ENCODE measurements around the gene LENG9. TPM values are rescaled to one million over a fixed set of nuclear protein-coding genes. Genes with fewer than 3 reads are reported as not detected.
A peak's percentile ranks its signal among the peaks of the same experiment; 100 is the strongest.
"Not testable (repeated sequence)": the region's sequence is repeated elsewhere in the genome, so short reads cannot be mapped to it uniquely, and the experiment has no call there.

LENG9 gene
- total RNA-seq, 2 donors from 2014 or later, result 6.0 to 9.9 TPM

GRCh38 chr19:54451331-54451871 is 12.2 kb downstream of the LENG9 start:
- peak; percentile 56 for DNase-seq (ENCODE audit: low spot score)
- H3K27ac Mint-ChIP-seq, result peak overlapping the region; percentile 96 to 97
- peaks cover 49 to 52% of the 10 kb centered on the region in 2 donors for H3K4me1 Mint-ChIP-seq (ENCODE audit: low read depth in 2 of 2)
- peak overlapping the region; percentile 100 for H3K4me3 Mint-ChIP-seq
- H3K9me3 Mint-ChIP-seq, result no peaks in the 10 kb centered on the region
- peaks cover 27% of the 10 kb centered on the region for H3K36me3 Mint-ChIP-seq
- no peak for ATAC-seq
- H3K27me3 Mint-ChIP-seq, result no peaks in the 10 kb centered on the region

- peak in 1 of 2 donors; percentile 3 for ATAC-seq
- Mint-ChIP-seq H3K4me1 (ENCODE audit: low read depth in 2 of 2) (peaks cover 49 to 52% of the 10 kb centered on the region in 2 donors), H3K27ac (peak overlapping the region; percentile 96 to 97), H3K9me3 (no peaks in the 10 kb centered on the region), H3K4me3 (peak overlapping the region; percentile 100), H3K36me3 (peaks cover 27% of the 10 kb centered on the region), H3K27me3 (no peaks in the 10 kb centered on the region)
- no peak for DNase-seq (ENCODE audit: low spot score)
These were observed 13.9 kb downstream of the LENG9 start for GRCh38 chr19:54449701-54450069.

- ATAC-seq (peak; percentile 97), DNase-seq (ENCODE audit: low spot score) (peak; percentile 98)
- Mint-ChIP-seq H3K27ac (peak within 1 kb of the TSS; percentile 96 to 97), H3K9me3 (no peaks in the 10 kb centered on the region), H3K36me3 (peaks cover 27% of the 10 kb centered on the region), H3K27me3 (no peaks in the 10 kb centered on the region), H3K4me1 (ENCODE audit: low read depth in 2 of 2) (peaks cover 49 to 52% of the 10 kb centered on the region in 2 donors), H3K4me3 (peak within 1 kb of the TSS; percentile 100)
These were observed 14.5 kb downstream of the LENG9 start, which contains the start of gene LENG8 for GRCh38 chr19:54448774-54449700. Gene LENG8, plus strand, starts transcription at chr19:54449199. Its CDS starts 2,146 bp downstream, at chr19:54451345.

- H3K4me1 Mint-ChIP-seq (ENCODE audit: low read depth in 2 of 2), result peaks cover 46 to 50% of the 10 kb centered on the region in 2 donors
- ATAC-seq, result peak; percentile 3 to 14
- H3K27me3 Mint-ChIP-seq, result no peaks in the 10 kb centered on the region
- peak overlapping the region; percentile 100 for H3K4me3 Mint-ChIP-seq
- peak overlapping the region; percentile 96 to 97 for H3K27ac Mint-ChIP-seq
- peaks cover 28% of the 10 kb centered on the region for H3K36me3 Mint-ChIP-seq
- DNase-seq (ENCODE audit: low spot score), result peak; percentile 68
- H3K9me3 Mint-ChIP-seq, result no peaks in the 10 kb centered on the region
These were observed 15.4 kb downstream of the LENG9 start for GRCh38 chr19:54448040-54448773.

- not testable (repeated sequence) for H3K4me3 Mint-ChIP-seq; H3K9me3 Mint-ChIP-seq; ATAC-seq; H3K27me3 Mint-ChIP-seq; H3K27ac Mint-ChIP-seq; DNase-seq (ENCODE audit: low spot score)
- Mint-ChIP-seq H3K4me1 (ENCODE audit: low read depth in 2 of 2) (peaks cover 37 to 42% of the 10 kb centered on the region in 2 donors), H3K36me3 (peaks cover 33% of the 10 kb centered on the region)
These were observed 17.2 kb downstream of the LENG9 start for GRCh38 chr19:54446349-54446748.

GRCh38 chr19:54444737-54445136 is 18.8 kb downstream of the LENG9 start:
- DNase-seq (ENCODE audit: low spot score) (peak; percentile 0), ATAC-seq (no peak)
- peaks cover 21 to 26% of the 10 kb centered on the region in 2 donors for H3K4me1 Mint-ChIP-seq (ENCODE audit: low read depth in 2 of 2)
- peaks cover 17% of the 10 kb centered on the region for H3K36me3 Mint-ChIP-seq
- H3K27me3 Mint-ChIP-seq, result no peaks in the 10 kb centered on the region
- no peak overlapping the region for H3K27ac Mint-ChIP-seq
- no peak overlapping the region for H3K4me3 Mint-ChIP-seq
- no peaks in the 10 kb centered on the region for H3K9me3 Mint-ChIP-seq

- no peak overlapping the region for H3K4me3 Mint-ChIP-seq
- no peak overlapping the region for H3K27ac Mint-ChIP-seq
- H3K36me3 Mint-ChIP-seq, result peaks cover 12% of the 10 kb centered on the region
- ATAC-seq (no peak), DNase-seq (ENCODE audit: low spot score) (no peak)
- no peaks in the 10 kb centered on the region for H3K9me3 Mint-ChIP-seq
- peaks cover 0 to 5% of the 10 kb centered on the region in 2 donors for H3K4me1 Mint-ChIP-seq (ENCODE audit: low read depth in 2 of 2)
- H3K27me3 Mint-ChIP-seq, result no peaks in the 10 kb centered on the region
These were observed 22.9 kb downstream of the LENG9 start for GRCh38 chr19:54440641-54441040.

GRCh38 chr19:54439174-54439851 is 24.3 kb downstream of the LENG9 start:
- H3K27me3 Mint-ChIP-seq, result no peaks in the 10 kb centered on the region
- DNase-seq (ENCODE audit: low spot score), result no peak

GRCh38 chr19:54436628-54437252 is 26.8 kb downstream of the LENG9 start:
- Mint-ChIP-seq H3K9me3 (no peaks in the 10 kb centered on the region), H3K4me1 (ENCODE audit: low read depth in 2 of 2) (peaks cover 5 to 7% of the 10 kb centered on the region in 2 donors), H3K36me3 (peaks cover under 1% of the 10 kb centered on the region), H3K27me3 (no peaks in the 10 kb centered on the region), H3K4me3 (no peak overlapping the region), H3K27ac (no peak overlapping the region)
- no peak for DNase-seq (ENCODE audit: low spot score)
- no peak for ATAC-seq

More at GRCh38 chr19:54439174-54439851, 24.3 kb downstream of the LENG9 start:
- Mint-ChIP-seq H3K27ac (no peak overlapping the region), H3K4me1 (ENCODE audit: low read depth in 2 of 2) (peaks cover 5 to 10% of the 10 kb centered on the region in 2 donors), H3K9me3 (no peaks in the 10 kb centered on the region), H3K36me3 (peaks cover 12% of the 10 kb centered on the region), H3K4me3 (no peak overlapping the region)
- ATAC-seq, result peak in 1 of 2 donors; percentile 38

GRCh38 chr19:54436031-54436523 is 27.5 kb downstream of the LENG9 start:
- no peak for DNase-seq (ENCODE audit: low spot score)
- Mint-ChIP-seq H3K27ac (no peak overlapping the region), H3K4me1 (ENCODE audit: low read depth in 2 of 2) (peaks cover 11% of the 10 kb centered on the region in 2 donors), H3K4me3 (no peak overlapping the region), H3K9me3 (no peaks in the 10 kb centered on the region), H3K27me3 (peaks cover 0 to 4% of the 10 kb centered on the region in 2 donors), H3K36me3 (no peaks in the 10 kb centered on the region)
- no peak for ATAC-seq

GRCh38 chr19:54435551-54436016 is 28.0 kb downstream of the LENG9 start:
- H3K9me3 Mint-ChIP-seq, result no peaks in the 10 kb centered on the region
- H3K4me1 Mint-ChIP-seq (ENCODE audit: low read depth in 2 of 2), result peaks cover 13% of the 10 kb centered on the region in 2 donors
- H3K27ac Mint-ChIP-seq, result no peak overlapping the region
- peaks cover 0 to 5% of the 10 kb centered on the region in 2 donors for H3K27me3 Mint-ChIP-seq
- no peaks in the 10 kb centered on the region for H3K36me3 Mint-ChIP-seq
- ATAC-seq (no peak), DNase-seq (ENCODE audit: low spot score) (no peak)
- H3K4me3 Mint-ChIP-seq, result no peak overlapping the region

GRCh38 chr19:54434873-54435214 is 28.7 kb downstream of the LENG9 start:
- H3K9me3 Mint-ChIP-seq, result no peaks in the 10 kb centered on the region
- peaks cover 13% of the 10 kb centered on the region in 2 donors for H3K4me1 Mint-ChIP-seq (ENCODE audit: low read depth in 2 of 2)
- peak in 1 of 2 donors; percentile 2 for ATAC-seq
- no peak overlapping the region for H3K27ac Mint-ChIP-seq
- H3K27me3 Mint-ChIP-seq, result peaks cover 0 to 5% of the 10 kb centered on the region in 2 donors
- no peak for DNase-seq (ENCODE audit: low spot score)
- no peak overlapping the region for H3K4me3 Mint-ChIP-seq
- no peaks in the 10 kb centered on the region for H3K36me3 Mint-ChIP-seq

All from natural killer cell treated with Interleukin-12 subunit alpha and Interleukin-12 subunit beta and Interleukin-15 and Interleukin-18, amount 100 ng/mL, for 72 hours (primary cell).